GM06990 (cell line): ENCODE measurements around the gene ARID1B.
A peak's percentile ranks its signal among the peaks of the same experiment; 100 is the strongest.

Source experiments
- DNase-seq: peaks from one replicate; pipeline ENCODE4 v3.0.0-alpha.2; 2011; ENCODE audit not compliant: insufficient read length; ENCODE audit errors: extremely low read depth
- H3K27me3 ChIP-seq: replicated peaks from 2 replicates; pipeline ENCODE4 v1.6.0; 2011; ENCODE audit warnings: low read length; ENCODE audit not compliant: control insufficient read depth, insufficient read depth
- H3K36me3 ChIP-seq: 2 replicates; pipeline ENCODE4 v1.5.1; 2011; ENCODE audit warnings: low read length; ENCODE audit not compliant: control insufficient read depth, insufficient read depth
- H3K4me3 ChIP-seq: replicated peaks from 2 replicates; pipeline ENCODE4 v1.5.1; 2011; ENCODE audit warnings: low read depth, mild to moderate bottlenecking, control low read depth, low read length
- CTCF ChIP-seq: IDR thresholded peaks from 2 replicates; pipeline ENCODE4 v1.5.1; 2011; ENCODE audit warnings: low read length, control low read depth, mild to moderate bottlenecking, inconsistent platforms; ENCODE audit not compliant: insufficient read depth, poor library complexity, severe bottlenecking

ARID1B gene

GRCh38 chr6:157226026-157226625 lies 448.9 kb downstream of the ARID1B start:
- Histone ChIP-seq H3K27me3 (peaks cover 1% of the 10 kb centered on the region), H3K36me3 (no peaks in the 10 kb centered on the region), H3K4me3 (no peak overlapping the region)
- TF ChIP-seq CTCF: no peak
- DNase-seq: no peak

- Histone ChIP-seq H3K36me3 (no peaks in the 10 kb centered on the region), H3K4me3 (no peak overlapping the region), H3K27me3 (peaks cover 1% of the 10 kb centered on the region)
- no peak for DNase-seq
- no peak for TF ChIP-seq CTCF
These were observed 449.6 kb downstream of the ARID1B start for GRCh38 chr6:157226761-157227160.

- no peak for DNase-seq
These were observed 450.3 kb downstream of the ARID1B start for GRCh38 chr6:157227202-157228166.

GRCh38 chr6:157228426-157229131 lies 451.4 kb downstream of the ARID1B start:
- H3K4me3 ChIP-seq: no peak overlapping the region
- TF ChIP-seq CTCF: no peak
- no peaks in the 10 kb centered on the region for H3K36me3 ChIP-seq
- peaks cover 1% of the 10 kb centered on the region for H3K27me3 ChIP-seq
- no peak for DNase-seq

More at GRCh38 chr6:157227202-157228166, 450.3 kb downstream of the ARID1B start:
- Histone ChIP-seq H3K4me3 (no peak overlapping the region), H3K27me3 (peaks cover 1% of the 10 kb centered on the region), H3K36me3 (no peaks in the 10 kb centered on the region)
- peak; percentile 24 for TF ChIP-seq CTCF

GRCh38 chr6:157229132-157229618 lies 452.0 kb downstream of the ARID1B start:
- Histone ChIP-seq H3K36me3 (no peaks in the 10 kb centered on the region), H3K4me3 (no peak overlapping the region), H3K27me3 (no peaks in the 10 kb centered on the region; the same call in none of the 2 replicates)
- no peak for TF ChIP-seq CTCF
- DNase-seq: no peak
